GM21515 (cell line): ENCODE measurements around the gene CCDC160.

Experiments
- ATAC-seq: cut with Tn5 transposase; IDR thresholded peaks from one replicate; pipeline ENCODE4 v1.9.1; 2021; ENCODE audit not compliant: unreplicated experiment

The CCDC160 gene

DNA sequence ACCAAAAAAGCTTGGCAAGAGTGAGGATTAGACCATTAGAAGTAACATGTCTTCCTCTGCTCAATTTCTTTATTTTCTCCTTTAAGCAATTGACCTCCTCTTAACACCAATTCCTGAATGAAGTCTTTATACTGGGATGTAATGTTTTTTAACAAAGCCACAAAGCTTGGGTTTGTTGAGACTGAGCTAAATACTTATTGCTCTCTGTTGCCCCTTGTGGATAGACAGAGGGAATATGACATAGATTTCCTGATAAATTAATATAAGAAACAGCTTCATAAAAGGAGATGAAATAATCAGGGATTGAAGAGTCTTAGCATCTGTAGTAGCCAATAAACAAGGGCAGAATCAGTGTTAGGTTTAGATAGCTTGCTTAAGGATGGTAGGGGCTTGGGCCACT is 57.6 kb downstream of the CCDC160 start:
- no peak for ATAC-seq
